CD14-positive monocyte (primary cell): Measurements from ENCODE around the gene CDCA4. TPM values are rescaled to one million over a fixed set of nuclear protein-coding genes. Genes with fewer than 3 reads are reported as not detected.

Experiments used
- DNase-seq, 3 donors: peaks; one replicate each; pipeline ENCODE4 v3.0.0-alpha.2; 2011 to 2022
- H2AFZ ChIP-seq: 2 replicates; pipeline ENCODE4 v1.6.0; 2012; ENCODE audit warnings: mild to moderate bottlenecking, low read depth, low read length, inconsistent platforms; ENCODE audit not compliant: insufficient read depth, poor library complexity, severe bottlenecking
- H3K27ac ChIP-seq, 2 donors: 1 replicate in 1 of 2; 2 replicates in 1 of 2; pipeline ENCODE4 v1.5.1; 2012 to 2013; ENCODE audit warnings: low read length in 2 of 2, control low read depth in 1 of 2, inconsistent platforms in 1 of 2, low read depth in 1 of 2, mild to moderate bottlenecking in 1 of 2
- H3K27me3 ChIP-seq, 2 donors: one replicate each; pipeline versions ENCODE4 v1.6.0 to v1.6.1; 2011 to 2013; ENCODE audit warnings: low read length in 2 of 2; ENCODE audit not compliant: control insufficient read depth in 2 of 2, insufficient read depth in 2 of 2
- H3K36me3 ChIP-seq, 2 donors: replicated peaks in 1 of 2; 1 replicate in 1 of 2; 2 replicates in 1 of 2; pipeline versions ENCODE4 v1.5.1 to v1.6.1; 2012 to 2013; ENCODE audit warnings: low read length in 2 of 2, control low read depth in 1 of 2, inconsistent platforms in 1 of 2, mild to moderate bottlenecking in 1 of 2; ENCODE audit not compliant: insufficient read depth in 2 of 2, control insufficient read depth in 1 of 2
- H3K4me1 ChIP-seq, 2 donors: 1 replicate in 1 of 2; 2 replicates in 1 of 2; pipeline versions ENCODE4 v1.5.1 to v1.6.1; 2012 to 2013; ENCODE audit warnings: low read length in 2 of 2, control low read depth in 1 of 2, inconsistent platforms in 1 of 2, mild to moderate bottlenecking in 1 of 2, moderate library complexity in 1 of 2; ENCODE audit not compliant: insufficient read depth in 2 of 2, control insufficient read depth in 1 of 2
- H3K4me2 ChIP-seq: replicated peaks from 2 replicates; pipeline ENCODE3; 2012; ENCODE audit warnings: low read length, moderate library complexity, mild to moderate bottlenecking; ENCODE audit not compliant: poor library complexity, severe bottlenecking; ENCODE audit errors: extremely low read depth
- H3K4me3 ChIP-seq, 3 experiments: fragments of 200-600 bp in 1 of 3; sonication (generic) in 1 of 3; replicated peaks in 1 of 3; 1 replicate in 2 of 3; 2 replicates in 1 of 3; pipeline ENCODE4 v1.5.1; 2011 to 2013; ENCODE audit warnings: low read length in 3 of 3, mild to moderate bottlenecking in 3 of 3, control low read depth in 2 of 3, low read depth in 2 of 3, inconsistent platforms in 1 of 3, moderate library complexity in 1 of 3
- H3K79me2 ChIP-seq: 2 replicates; pipeline ENCODE4 v1.6.0; 2012; ENCODE audit warnings: mild to moderate bottlenecking, control low read depth, inconsistent platforms, low read length, moderate library complexity; ENCODE audit not compliant: insufficient read depth
- H3K9ac ChIP-seq: 2 replicates; pipeline ENCODE4 v1.6.0; 2017; ENCODE audit warnings: low read length, mild to moderate bottlenecking; ENCODE audit not compliant: insufficient read depth, poor library complexity, severe bottlenecking
- H3K9me3 ChIP-seq, 2 donors: replicated peaks in 1 of 2; 1 replicate in 1 of 2; 2 replicates in 1 of 2; pipeline versions ENCODE4 v1.5.1 to v1.6.1; 2012 to 2013; ENCODE audit warnings: low read length in 2 of 2, control low read depth in 1 of 2; ENCODE audit not compliant: control insufficient read depth in 1 of 2, insufficient read depth in 1 of 2
- H4K20me1 ChIP-seq: 2 replicates; pipeline ENCODE4 v1.6.0; 2012; ENCODE audit warnings: mild to moderate bottlenecking, low read length, control low read depth, moderate library complexity; ENCODE audit not compliant: insufficient read depth
- H3K27ac Mint-ChIP-seq, 7 donors: one replicate each; pipeline ENCODE4 v1.8.0; 2020; ENCODE audit warnings: mild to moderate bottlenecking in 7 of 7, mixed read lengths in 7 of 7, moderate library complexity in 6 of 7, inconsistent platforms in 2 of 7
- H3K27me3 Mint-ChIP-seq, 3 donors: one replicate each; pipeline ENCODE4 v1.8.0; 2021 to 2022; ENCODE audit warnings: low read depth in 3 of 3, mild to moderate bottlenecking in 3 of 3, mixed read lengths in 3 of 3, moderate library complexity in 3 of 3, inconsistent platforms in 1 of 3
- H3K36me3 Mint-ChIP-seq, 2 donors: one replicate each; pipeline ENCODE4 v1.8.0; 2020; ENCODE audit warnings: mixed read lengths in 2 of 2, inconsistent platforms in 1 of 2, mild to moderate bottlenecking in 1 of 2
- H3K4me1 Mint-ChIP-seq: one replicate; pipeline ENCODE4 v1.8.0; 2020; ENCODE audit warnings: mild to moderate bottlenecking, mixed read lengths
- H3K4me3 Mint-ChIP-seq, 2 donors: one replicate each; pipeline ENCODE4 v1.8.0; 2020; ENCODE audit warnings: mild to moderate bottlenecking in 2 of 2, mixed read lengths in 2 of 2, moderate library complexity in 1 of 2
- H3K9me3 Mint-ChIP-seq, 7 donors: one replicate each; pipeline ENCODE4 v1.8.0; 2020 to 2022; ENCODE audit warnings: mixed read lengths in 7 of 7, mild to moderate bottlenecking in 6 of 7, moderate library complexity in 6 of 7, inconsistent platforms in 2 of 7
- whole genome bisulfite sequencing: methylation state at CpG from one replicate; pipeline ENCODE4 v1.1.5; 2013; ENCODE audit warnings: missing lambda C conversion rate; ENCODE audit not compliant: insufficient coverage; 5-methylcytosine and 5-hydroxymethylcytosine counted together
- intact Hi-C, 2 donors: fragments of 100-400 bp; cut with micrococcal nuclease; formaldehyde crosslinking; loops; one replicate each; pipeline versions ENCODE4 v1.15.0 to v1.15.1; 2023
- polyA plus RNA-seq, 3 donors: library from polyadenylated mRNA; depleted of rRNA in 1 of 3; unstranded in 2 of 3; stranded (reverse) in 1 of 3; fragments of 300-500 nt in 2 of 3; fragments of >200 nt in 1 of 3; fragmentation: Illumina TruSeq in 2 of 3; gene quantifications; 1 replicate in 2 of 3; 2 replicates in 1 of 3; pipeline ENCODE4 v1.2.3, GENCODE V29; 2012 to 2021
- TF ChIP-seq, protein P1 (sequence below): fragments of 200-600 bp; IDR thresholded peaks from one replicate; pipeline ENCODE4 v1.8.0; 2022; ENCODE audit warnings: antibody characterized with exemption, mild to moderate bottlenecking

CDCA4 gene
- polyA plus RNA-seq, 3 donors, result 8.6 to 12.0 (median 11.6) TPM

DNA sequence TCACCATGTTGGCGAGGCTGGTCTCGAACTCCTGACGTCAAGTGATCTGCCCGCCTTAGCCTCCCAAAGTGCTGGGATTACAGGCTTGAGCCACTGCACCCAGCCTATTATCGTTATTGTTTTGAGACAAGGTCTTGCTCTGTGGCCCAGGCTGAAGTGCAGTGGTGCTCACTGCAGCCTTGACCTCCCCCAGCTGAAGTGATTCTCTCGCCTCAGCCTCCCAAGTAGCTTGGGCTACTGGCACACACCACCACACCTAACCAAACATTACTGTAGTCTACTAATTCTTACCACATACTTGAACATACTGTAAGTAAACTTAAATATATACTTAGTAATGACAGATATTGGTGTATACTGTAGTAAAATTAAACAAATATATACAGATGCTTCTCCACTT lies 4.5 kb upstream of the CDCA4 start:
- Mint-ChIP-seq H3K9me3 (peaks cover 2 to 11% (median 3%) of the 10 kb centered on the region in 7 donors), H3K4me3 (no peak overlapping the region), H3K4me1 (peaks cover 47% of the 10 kb centered on the region), H3K27me3 (peaks cover 0 to 5% (median 5%) of the 10 kb centered on the region in 3 donors), H3K27ac (peak overlapping the region; percentile 89 to 98 (median 97)), H3K36me3 (peaks cover 14 to 17% of the 10 kb centered on the region in 2 donors)
- Histone ChIP-seq H3K4me3 (peak overlapping the region in 1 of 3 experiments; percentile 45), H3K36me3 (no peaks in the 10 kb centered on the region), H3K9ac (peak overlapping the region; percentile 41), H2AFZ (no peak overlapping the region), H3K9me3 (no peaks in the 10 kb centered on the region), H3K4me2 (peak overlapping the region; percentile 46), H3K79me2 (peaks cover 19% of the 10 kb centered on the region), H3K4me1 (peaks cover 50 to 67% of the 10 kb centered on the region in 2 donors), H4K20me1 (no peaks in the 10 kb centered on the region), H3K27me3 (no peaks in the 10 kb centered on the region), H3K27ac (peak overlapping the region; percentile 89 to 92)
- intact Hi-C loops, result loop anchor here (1.0 to 2.0 kb wide), 2 partner anchors 9 to 39 kb away; partner anchors contain the start of gene GPR132 (in 1 of the 2)
- TF ChIP-seq, protein P1, sequence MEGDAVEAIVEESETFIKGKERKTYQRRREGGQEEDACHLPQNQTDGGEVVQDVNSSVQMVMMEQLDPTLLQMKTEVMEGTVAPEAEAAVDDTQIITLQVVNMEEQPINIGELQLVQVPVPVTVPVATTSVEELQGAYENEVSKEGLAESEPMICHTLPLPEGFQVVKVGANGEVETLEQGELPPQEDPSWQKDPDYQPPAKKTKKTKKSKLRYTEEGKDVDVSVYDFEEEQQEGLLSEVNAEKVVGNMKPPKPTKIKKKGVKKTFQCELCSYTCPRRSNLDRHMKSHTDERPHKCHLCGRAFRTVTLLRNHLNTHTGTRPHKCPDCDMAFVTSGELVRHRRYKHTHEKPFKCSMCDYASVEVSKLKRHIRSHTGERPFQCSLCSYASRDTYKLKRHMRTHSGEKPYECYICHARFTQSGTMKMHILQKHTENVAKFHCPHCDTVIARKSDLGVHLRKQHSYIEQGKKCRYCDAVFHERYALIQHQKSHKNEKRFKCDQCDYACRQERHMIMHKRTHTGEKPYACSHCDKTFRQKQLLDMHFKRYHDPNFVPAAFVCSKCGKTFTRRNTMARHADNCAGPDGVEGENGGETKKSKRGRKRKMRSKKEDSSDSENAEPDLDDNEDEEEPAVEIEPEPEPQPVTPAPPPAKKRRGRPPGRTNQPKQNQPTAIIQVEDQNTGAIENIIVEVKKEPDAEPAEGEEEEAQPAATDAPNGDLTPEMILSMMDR, result no peak
- no peak for DNase-seq
- 96% methylated on average over 5 of the region's 6 CpGs for WGBS

DNA sequence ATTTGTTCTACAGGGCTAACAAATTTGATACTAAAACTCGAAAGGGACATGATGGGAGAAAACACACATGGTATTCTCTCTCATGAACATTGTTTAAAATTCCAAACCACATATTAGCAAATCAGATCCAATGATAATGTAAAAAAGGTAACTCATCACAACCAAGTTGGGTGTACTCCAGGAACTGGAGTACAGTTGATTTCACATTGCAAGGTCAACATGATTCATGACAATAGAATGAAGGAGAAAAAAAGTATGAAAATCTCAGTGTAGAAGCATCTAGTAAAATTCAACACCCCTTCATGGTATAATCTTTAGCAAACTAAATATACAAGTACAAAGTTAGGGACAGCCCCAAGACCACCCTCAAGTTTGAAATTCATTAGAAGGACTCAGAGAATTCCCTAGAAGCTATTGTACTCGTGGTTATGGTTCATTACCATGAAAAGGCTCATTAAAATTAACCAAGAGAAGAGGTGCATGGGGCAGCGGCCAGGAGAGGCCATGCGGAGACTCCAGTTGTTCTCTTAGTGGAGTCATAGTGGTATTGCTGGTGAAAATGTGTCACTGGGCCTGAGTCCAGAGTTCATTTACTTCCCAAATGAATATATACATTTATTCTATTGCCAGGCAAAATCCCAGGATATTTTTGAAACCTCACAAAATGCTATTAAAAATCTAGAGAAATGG lies 3.1 kb upstream of the CDCA4 start:
- WGBS, result 80% methylated on average over 1 of the region's 4 CpGs
- no peak overlapping the region for H3K4me3 Mint-ChIP-seq
- H3K4me3 ChIP-seq, result no peak overlapping the region

More for the DNA sequence above, 3.1 kb upstream of the CDCA4 start:
- Histone ChIP-seq H3K27ac (peak overlapping the region; percentile 89 to 92), H4K20me1 (peaks cover 6% of the 10 kb centered on the region), H3K27me3 (no peaks in the 10 kb centered on the region), H3K9me3 (no peaks in the 10 kb centered on the region), H3K36me3 (no peaks in the 10 kb centered on the region), H3K4me1 (peaks cover 63 to 81% of the 10 kb centered on the region in 2 donors), H3K4me2 (no peak overlapping the region), H3K79me2 (peaks cover 34% of the 10 kb centered on the region), H3K9ac (peak overlapping the region; percentile 20), H2AFZ (no peak overlapping the region)
- Mint-ChIP-seq H3K36me3 (peaks cover 7 to 11% of the 10 kb centered on the region in 2 donors), H3K4me1 (peaks cover 60% of the 10 kb centered on the region), H3K9me3 (peaks cover 2 to 9% (median 3%) of the 10 kb centered on the region in 7 donors), H3K27ac (peak overlapping the region; percentile 89 to 98 (median 97)), H3K27me3 (peaks cover 0 to 5% (median 3%) of the 10 kb centered on the region in 3 donors)
- DNase-seq, result peak in 1 of 3 donors; percentile 36
- intact Hi-C loops, result loop anchor here in 1 of 2 donors (2.0 kb wide), 1 partner anchor 41 kb away; the partner anchor contains the start of gene GPR132
- TF ChIP-seq, protein P1, result no peak
